GM18505 (cell line): Measurements from ENCODE around the gene TMEM92.

Experiments
- ATAC-seq: cut with Tn5 transposase; IDR thresholded peaks from one replicate; pipeline ENCODE4 v1.9.1; 2021; ENCODE audit not compliant: unreplicated experiment
- POLR2A ChIP-seq: IDR thresholded peaks from 4 replicates; pipeline ENCODE4 v1.6.1; 2011; ENCODE audit warnings: borderline replicate concordance; ENCODE audit not compliant: insufficient read depth, insufficient read length; ENCODE audit errors: extremely low read depth

Gene TMEM92

GRCh38 chr17:50274142-50274896 is at the start of gene TMEM92:
Gene TMEM92 (plus strand): TSS chr17:50274466. CDS start chr17:50274502, 36 bp downstream.
- no peak for ATAC-seq
- TF ChIP-seq POLR2A = no peak

DNA sequence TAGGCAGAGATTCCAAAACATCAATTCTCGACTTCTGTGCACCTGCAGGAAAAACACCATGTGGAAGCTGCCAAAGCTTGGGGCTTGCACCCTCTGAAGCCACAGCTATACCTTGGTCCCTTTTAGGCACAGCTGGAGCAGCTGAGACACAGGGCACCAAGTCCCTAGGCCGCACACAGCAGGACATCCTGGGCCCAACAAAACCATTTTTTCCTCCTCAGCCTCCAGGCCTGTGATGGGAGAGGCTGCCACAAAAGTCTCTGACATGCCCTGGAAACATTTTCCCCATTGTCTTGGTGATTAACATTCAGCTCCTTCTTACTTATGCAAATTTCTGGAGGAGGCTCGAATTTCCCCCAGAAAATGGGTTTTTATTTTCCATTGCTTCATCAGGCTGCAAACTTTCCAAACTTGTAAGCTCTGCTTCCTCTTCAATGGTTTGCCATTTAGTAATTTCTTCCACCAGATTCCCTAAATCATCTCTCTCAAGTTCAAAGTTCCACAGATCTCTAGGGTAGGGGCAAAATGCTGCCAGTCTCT is 48.5 kb upstream of the TMEM92 start:
- no peak for ATAC-seq
- TF ChIP-seq POLR2A = no peak

GRCh38 chr17:50234581-50234980 is 39.7 kb upstream of the TMEM92 start:
- ATAC-seq = no peak
- TF ChIP-seq POLR2A = no peak

- no peak for ATAC-seq
- TF ChIP-seq POLR2A = no peak
These were observed 36.4 kb upstream of the TMEM92 start for GRCh38 chr17:50237901-50238300.

- TF ChIP-seq POLR2A = no peak
- ATAC-seq = no peak
These were observed 35.5 kb upstream of the TMEM92 start for GRCh38 chr17:50238601-50239280.

DNA sequence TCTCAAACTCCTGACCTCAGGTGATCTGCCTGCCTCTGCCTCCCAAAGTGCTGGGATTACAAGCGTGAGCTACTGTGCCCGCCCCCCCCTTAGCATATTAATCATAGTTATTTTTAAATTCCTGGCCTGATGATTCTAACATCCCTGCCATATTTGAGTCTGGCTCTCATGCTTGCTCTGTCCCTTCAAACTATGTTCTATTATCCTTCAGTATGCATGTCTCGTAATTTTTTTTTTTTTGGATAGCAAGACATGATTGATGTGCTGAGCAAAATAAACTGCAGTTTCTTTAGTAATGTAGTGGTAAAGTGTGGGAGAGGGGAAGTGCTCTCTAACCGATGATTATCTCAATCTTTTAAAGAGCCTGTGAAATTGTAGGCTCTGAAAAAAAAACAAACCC is 34.3 kb upstream of the TMEM92 start:
- TF ChIP-seq POLR2A = no peak
- ATAC-seq = no peak

- no peak for ATAC-seq
- TF ChIP-seq POLR2A = no peak
These were observed 33.4 kb upstream of the TMEM92 start for GRCh38 chr17:50240851-50241250.

DNA sequence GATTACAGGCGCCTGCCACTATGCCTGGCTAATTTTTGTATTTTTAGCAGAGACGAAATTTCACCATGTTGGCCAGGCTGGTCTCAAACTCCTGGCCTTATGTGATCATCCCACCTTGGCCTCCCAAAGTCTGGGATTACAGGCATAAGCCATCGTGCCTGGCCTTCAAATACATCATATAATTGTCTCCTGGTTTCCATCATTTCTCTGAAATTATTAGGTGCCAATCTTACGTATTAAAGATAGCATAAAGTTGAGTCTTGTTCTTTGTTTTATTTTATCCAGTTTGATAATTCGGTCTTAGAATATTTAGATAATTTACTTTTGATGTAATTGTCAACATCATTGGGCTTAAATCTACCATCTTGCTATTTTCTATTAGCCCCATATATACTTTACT is 32.8 kb upstream of the TMEM92 start:
- no peak for TF ChIP-seq POLR2A
- no peak for ATAC-seq

DNA sequence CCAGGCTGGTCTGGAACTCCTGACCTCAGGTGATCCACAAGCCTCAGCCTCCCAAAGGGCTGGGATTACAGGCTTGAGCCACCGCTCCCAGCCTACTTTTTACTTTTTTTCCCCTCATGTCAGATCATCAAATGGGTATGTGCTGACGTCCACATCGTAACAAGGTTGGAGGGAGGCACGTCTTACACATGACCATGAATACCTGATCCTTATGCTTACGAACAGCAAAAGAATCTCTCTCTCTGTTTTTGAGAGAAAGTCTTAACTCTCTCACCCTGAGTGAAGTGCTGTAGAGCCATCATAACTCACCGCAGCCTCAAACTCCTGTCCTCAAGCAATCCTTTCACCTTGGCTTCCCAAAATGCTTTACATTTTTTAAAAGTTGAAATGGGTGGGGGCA is 29.5 kb upstream of the TMEM92 start:
- no peak for ATAC-seq
- no peak for TF ChIP-seq POLR2A

DNA sequence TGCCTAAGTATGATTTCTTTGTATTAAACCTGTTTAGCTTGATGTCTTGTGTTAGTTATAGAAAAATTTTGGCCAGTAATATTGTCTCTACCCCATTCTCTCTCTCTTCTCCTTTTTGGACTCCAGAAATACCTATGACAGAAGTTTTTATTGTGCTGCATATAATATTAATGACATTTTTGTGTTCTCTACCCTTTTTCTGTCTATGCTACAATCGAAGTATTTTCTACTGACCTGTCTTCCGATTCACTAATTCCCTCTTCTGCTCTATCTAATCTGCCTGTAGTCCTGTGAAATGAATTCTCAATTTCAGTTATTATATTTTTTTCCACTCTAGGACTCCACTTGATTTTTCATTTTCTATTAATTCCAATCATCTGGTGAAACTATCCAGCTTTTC is 26.0 kb upstream of the TMEM92 start:
- TF ChIP-seq POLR2A = no peak
- ATAC-seq = no peak

DNA sequence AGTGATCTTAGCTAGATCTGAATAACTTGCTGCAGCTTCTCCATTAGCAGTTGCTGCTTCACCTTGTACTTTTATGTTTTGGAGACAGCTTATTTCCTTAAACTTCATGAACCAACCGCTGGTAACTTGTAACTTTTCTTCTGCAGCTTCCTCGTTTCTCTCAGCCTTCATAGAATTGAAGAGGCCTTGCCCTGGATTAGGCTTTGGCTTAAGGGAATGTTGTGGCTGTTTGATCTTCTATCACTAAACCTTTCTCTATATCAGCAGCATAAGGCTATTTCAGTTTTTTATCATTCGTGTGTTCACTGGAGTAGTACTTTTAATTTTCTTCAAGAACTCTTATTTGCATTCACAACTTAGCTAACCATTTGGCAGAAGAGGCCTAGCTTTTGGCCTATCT is 21.5 kb upstream of the TMEM92 start:
- no peak for ATAC-seq
- no peak for TF ChIP-seq POLR2A

GRCh38 chr17:50255766-50256635 is 18.3 kb upstream of the TMEM92 start:
- ATAC-seq = no peak
- TF ChIP-seq POLR2A = no peak
